ENCODE measurements around the gene MGA.

MGA gene

GRCh38 chr15:41804916-41805666, 144.9 kb downstream of the MGA start:
- Histone ChIP-seq H3K27me3 (ENCODE audit: control insufficient read depth, low read length) (no peaks in the 10 kb centered on the region), H3K4me2 (ENCODE audit: low read length) (no peak overlapping the region), H3K9me3 (ENCODE audit: control insufficient read depth, insufficient read depth, low read length) (no peaks in the 10 kb centered on the region), H3F3A (ENCODE audit: control insufficient read depth, insufficient read depth) (no peaks in the 10 kb centered on the region), H4K20me1 (ENCODE audit: control insufficient read depth, insufficient read depth, low read depth, low read length) (no peaks in the 10 kb centered on the region), H3K36me3 (ENCODE audit: control insufficient read depth, low read length) (no peaks in the 10 kb centered on the region), H3K4me1 (ENCODE audit: control insufficient read depth, low read length) (peaks cover 11% of the 10 kb centered on the region), H3K27ac (ENCODE audit: low read depth, low read length) (no peak overlapping the region), H3K9me2 (replicated peaks; ENCODE audit: control insufficient read depth, low read length) (no peaks in the 10 kb centered on the region), H3K79me2 (ENCODE audit: control insufficient read depth, low read length) (no peaks in the 10 kb centered on the region), H3K4me3 (ENCODE audit: low read length) (no peak overlapping the region)
- TF ChIP-seq EZH2phosphoT487 (IDR thresholded peaks at IDR 0.05; ENCODE audit: borderline replicate concordance, low read length) = no peak
- TF ChIP-seq, protein P1, sequence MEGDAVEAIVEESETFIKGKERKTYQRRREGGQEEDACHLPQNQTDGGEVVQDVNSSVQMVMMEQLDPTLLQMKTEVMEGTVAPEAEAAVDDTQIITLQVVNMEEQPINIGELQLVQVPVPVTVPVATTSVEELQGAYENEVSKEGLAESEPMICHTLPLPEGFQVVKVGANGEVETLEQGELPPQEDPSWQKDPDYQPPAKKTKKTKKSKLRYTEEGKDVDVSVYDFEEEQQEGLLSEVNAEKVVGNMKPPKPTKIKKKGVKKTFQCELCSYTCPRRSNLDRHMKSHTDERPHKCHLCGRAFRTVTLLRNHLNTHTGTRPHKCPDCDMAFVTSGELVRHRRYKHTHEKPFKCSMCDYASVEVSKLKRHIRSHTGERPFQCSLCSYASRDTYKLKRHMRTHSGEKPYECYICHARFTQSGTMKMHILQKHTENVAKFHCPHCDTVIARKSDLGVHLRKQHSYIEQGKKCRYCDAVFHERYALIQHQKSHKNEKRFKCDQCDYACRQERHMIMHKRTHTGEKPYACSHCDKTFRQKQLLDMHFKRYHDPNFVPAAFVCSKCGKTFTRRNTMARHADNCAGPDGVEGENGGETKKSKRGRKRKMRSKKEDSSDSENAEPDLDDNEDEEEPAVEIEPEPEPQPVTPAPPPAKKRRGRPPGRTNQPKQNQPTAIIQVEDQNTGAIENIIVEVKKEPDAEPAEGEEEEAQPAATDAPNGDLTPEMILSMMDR (IDR thresholded peaks at IDR 0.05; ENCODE audit: low read depth, low read length, poor library complexity, severe bottlenecking) = no peak

DNA sequence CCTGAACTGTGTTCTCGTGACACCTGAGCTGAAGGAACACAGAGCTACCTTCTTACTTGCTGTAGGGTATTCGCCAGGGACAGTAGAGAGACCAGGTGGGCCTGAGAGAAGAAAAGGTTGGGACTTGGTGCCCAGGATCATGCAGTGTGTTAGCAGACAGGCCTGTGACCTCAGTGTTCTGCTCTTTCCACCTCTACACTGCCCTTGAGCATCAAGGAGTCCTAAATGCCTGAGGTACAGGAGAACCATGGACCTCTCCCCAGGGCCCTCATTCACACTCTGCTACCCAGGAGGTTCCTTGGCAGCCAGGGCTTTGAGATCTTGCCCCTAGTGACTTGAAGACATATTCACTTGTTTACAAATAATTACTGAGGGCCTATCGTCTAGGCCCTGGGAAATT, 145.5 kb downstream of the MGA start:
- Histone ChIP-seq H4K20me1 (ENCODE audit: control insufficient read depth, insufficient read depth, low read depth, low read length) (no peaks in the 10 kb centered on the region), H3K27ac (ENCODE audit: low read depth, low read length) (no peak overlapping the region), H3K9me3 (ENCODE audit: control insufficient read depth, insufficient read depth, low read length) (no peaks in the 10 kb centered on the region), H3K4me1 (ENCODE audit: control insufficient read depth, low read length) (peaks cover 14% of the 10 kb centered on the region), H3K9me2 (replicated peaks; ENCODE audit: control insufficient read depth, low read length) (no peaks in the 10 kb centered on the region), H3K27me3 (ENCODE audit: control insufficient read depth, low read length) (no peaks in the 10 kb centered on the region), H3K36me3 (ENCODE audit: control insufficient read depth, low read length) (no peaks in the 10 kb centered on the region), H3K4me2 (ENCODE audit: low read length) (no peak overlapping the region), H3K79me2 (ENCODE audit: control insufficient read depth, low read length) (no peaks in the 10 kb centered on the region), H3K4me3 (ENCODE audit: low read length) (no peak overlapping the region), H3F3A (ENCODE audit: control insufficient read depth, insufficient read depth) (no peaks in the 10 kb centered on the region)
- TF ChIP-seq, protein P1 (IDR thresholded peaks at IDR 0.05; ENCODE audit: low read depth, low read length, poor library complexity, severe bottlenecking) = no peak
- no peak for TF ChIP-seq EZH2phosphoT487 (IDR thresholded peaks at IDR 0.05; ENCODE audit: borderline replicate concordance, low read length)

DNA sequence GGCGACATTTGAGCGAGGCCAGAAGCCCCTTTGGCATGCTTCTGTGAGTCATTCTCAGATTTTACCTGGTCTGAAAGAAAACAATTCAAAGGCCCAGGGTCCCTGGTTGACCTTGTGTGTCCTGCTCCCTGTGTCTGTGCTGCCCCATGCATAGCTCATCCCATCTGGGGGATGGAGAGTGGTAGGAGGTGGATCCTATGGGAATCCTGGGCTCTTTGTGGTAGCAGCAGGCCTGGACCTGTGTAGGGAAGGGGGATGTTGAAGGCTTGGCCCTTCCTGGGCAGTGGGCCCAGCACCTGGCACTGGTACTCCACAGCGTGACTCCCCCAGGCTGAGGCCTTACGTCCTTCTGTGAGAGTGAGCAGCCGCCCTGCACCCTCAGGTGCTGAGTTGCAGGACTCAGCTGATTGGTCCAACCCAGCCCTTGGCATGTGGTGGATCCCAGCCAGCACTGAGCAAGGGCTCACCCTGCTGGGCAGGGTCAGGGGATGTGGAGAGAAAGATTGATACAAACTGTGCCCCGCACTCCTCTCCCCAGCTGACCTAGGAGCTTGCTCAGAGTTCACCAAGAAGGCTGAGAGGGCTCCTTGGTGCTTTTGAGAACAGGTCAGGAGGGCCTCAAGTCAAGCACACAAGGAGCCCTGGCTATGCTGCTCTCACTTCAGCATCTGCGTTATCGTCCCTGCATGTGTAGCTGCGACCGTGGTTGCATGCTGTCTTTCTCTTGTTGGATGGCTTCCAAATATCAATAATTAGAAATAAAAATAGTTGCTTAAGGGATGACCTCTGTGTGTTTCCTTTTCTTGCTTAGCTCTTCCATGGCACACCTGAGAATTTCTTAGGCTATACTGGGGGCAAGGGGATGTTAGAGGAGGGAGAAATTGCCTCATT, 146.3 kb downstream of the MGA start:
- Histone ChIP-seq H3K27me3 (ENCODE audit: control insufficient read depth, low read length) (no peaks in the 10 kb centered on the region), H3K4me2 (ENCODE audit: low read length) (no peak overlapping the region), H4K20me1 (ENCODE audit: control insufficient read depth, insufficient read depth, low read depth, low read length) (no peaks in the 10 kb centered on the region), H3K4me1 (ENCODE audit: control insufficient read depth, low read length) (peaks cover 14% of the 10 kb centered on the region), H3K4me3 (ENCODE audit: low read length) (no peak overlapping the region), H3K9me3 (ENCODE audit: control insufficient read depth, insufficient read depth, low read length) (no peaks in the 10 kb centered on the region), H3K9me2 (replicated peaks; ENCODE audit: control insufficient read depth, low read length) (no peaks in the 10 kb centered on the region), H3K27ac (ENCODE audit: low read depth, low read length) (no peak overlapping the region), H3K36me3 (ENCODE audit: control insufficient read depth, low read length) (no peaks in the 10 kb centered on the region), H3F3A (ENCODE audit: control insufficient read depth, insufficient read depth) (no peaks in the 10 kb centered on the region), H3K79me2 (ENCODE audit: control insufficient read depth, low read length) (no peaks in the 10 kb centered on the region)
- TF ChIP-seq, protein P1 (IDR thresholded peaks at IDR 0.05; ENCODE audit: low read depth, low read length, poor library complexity, severe bottlenecking) = no peak
- TF ChIP-seq EZH2phosphoT487 (IDR thresholded peaks at IDR 0.05; ENCODE audit: borderline replicate concordance, low read length) = no peak

Data from DOHH2 (cell line).